PC-3 (cell line): Measurements from ENCODE around the gene HOXC9.

Experiments used
- CTCF ChIP-seq: fragments of 300-600 bp; sonication (generic); conservative IDR thresholded peaks from 2 replicates; pipeline ENCODE4 v1.5.1; 2017; ENCODE audit warnings: antibody characterized with exemption, low read depth, mild to moderate bottlenecking, low read length
- EZH2 ChIP-seq: fragments of 300-600 bp; sonication (generic); IDR thresholded peaks from one replicate; pipeline ENCODE4 v1.6.1; 2017; ENCODE audit warnings: antibody characterized with exemption, mild to moderate bottlenecking, low read length; ENCODE audit not compliant: unreplicated experiment
- EZH2phosphoT487 ChIP-seq: fragments of 300-600 bp; sonication (generic); IDR thresholded peaks from 2 replicates; pipeline ENCODE4 v1.6.1; 2018; ENCODE audit warnings: mild to moderate bottlenecking, antibody characterized with exemption, low read length, borderline replicate concordance

GRCh38 chr12:53999559-54000115, 324 bp upstream of the HOXC9 start:
- TF ChIP-seq EZH2 (no peak), CTCF (no peak), EZH2phosphoT487 (no peak)
